ENCODE measurements around the gene BNIP5. TPM values are rescaled to one million over a fixed set of nuclear protein-coding genes. Genes with fewer than 3 reads are reported as not detected.

BNIP5 gene
- polyA plus RNA-seq, 5 donors = not detected

DNA sequence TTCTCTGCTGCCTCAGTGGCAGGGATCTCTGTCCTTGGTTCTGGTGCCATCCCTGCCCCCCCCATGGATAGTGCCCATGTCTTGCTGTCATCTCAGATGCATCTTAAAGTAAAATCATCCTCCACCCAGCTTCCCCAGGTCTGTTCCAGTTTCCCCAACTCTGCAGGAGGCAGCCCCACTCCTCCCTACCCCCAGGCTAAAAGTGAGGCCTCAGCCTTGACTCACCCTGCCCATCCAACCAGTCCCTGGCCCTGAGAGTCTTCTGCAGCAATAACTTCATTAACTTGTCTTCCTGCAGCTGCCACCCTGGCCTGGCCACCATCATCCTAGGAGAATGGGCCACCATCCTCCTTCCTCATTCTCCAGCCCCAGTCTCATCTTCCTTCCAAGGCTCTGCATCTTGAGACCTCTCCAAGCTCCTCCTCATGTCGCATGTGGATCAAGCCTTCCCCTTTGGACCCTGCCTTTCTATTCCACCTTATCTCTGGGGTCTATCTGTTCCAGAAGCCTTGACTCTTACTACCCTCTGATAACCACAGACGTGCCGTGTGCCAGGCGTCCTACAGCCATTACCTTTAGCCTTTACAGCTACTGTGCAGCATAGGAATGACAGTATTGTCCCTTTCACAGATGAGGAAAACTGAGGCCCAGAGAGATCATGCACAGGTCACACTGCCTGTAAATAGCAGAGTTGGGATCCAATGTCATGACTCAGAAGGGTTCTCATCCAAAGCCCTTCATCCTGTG is 68.8 kb downstream of the BNIP5 start:
- DNase-seq = no peak

DNA sequence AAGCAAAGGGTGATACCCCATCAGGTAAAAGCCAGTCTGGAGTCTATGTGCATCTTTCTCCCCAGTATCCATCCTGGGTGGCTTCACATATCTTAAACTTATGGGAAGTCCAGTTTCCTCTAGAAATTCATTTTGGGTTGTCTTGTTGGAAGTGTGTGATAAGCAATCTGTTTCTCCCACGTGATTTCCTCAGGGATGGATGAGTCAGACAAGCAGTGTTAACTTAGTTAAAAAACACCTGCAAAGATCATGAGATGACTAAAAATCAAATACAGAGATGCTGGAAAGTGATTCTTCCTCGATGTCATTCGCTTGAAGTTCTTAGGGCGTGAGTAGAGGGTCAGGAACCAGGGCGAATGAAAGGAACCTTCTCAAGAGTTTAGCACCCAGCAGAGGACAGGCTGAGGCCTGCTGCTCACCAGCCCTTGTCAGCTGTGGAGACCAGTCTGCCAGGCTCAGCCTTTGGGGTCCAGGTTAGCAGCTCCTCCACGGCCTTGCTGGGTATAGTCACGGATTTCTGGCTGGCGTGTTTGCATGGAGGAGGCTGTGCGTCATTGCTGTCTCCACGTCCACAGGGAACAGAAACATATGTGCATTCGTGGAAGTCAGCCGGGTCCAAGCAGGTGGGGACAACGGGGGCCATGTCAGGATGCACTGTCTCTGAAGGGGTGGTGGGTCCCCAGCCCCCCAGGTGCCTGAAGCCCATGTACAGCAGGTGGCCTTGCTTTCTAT is 69.6 kb downstream of the BNIP5 start:
- DNase-seq = no peak

Other genes with a start within 250 kb of the BNIP5 start
- 10 to 100 TPM; 14.1 to 20.5 (median 15.1) TPM for gene MAPK13, start 206.4 kb downstream of the BNIP5 start, polyA plus RNA-seq (ENCODE audit: insufficient read depth in 1 of 5, insufficient read length in 5 of 5, low replicate concordance in 1 of 5)
- 10 to 100 TPM; 38.8 to 47.9 (median 43.3) TPM for gene BRPF3, start 140.1 kb downstream of the BNIP5 start, polyA plus RNA-seq (ENCODE audit: insufficient read depth in 1 of 5, insufficient read length in 5 of 5, low replicate concordance in 1 of 5)
- gene PNPLA1, start 66.8 kb downstream of the BNIP5 start, polyA plus RNA-seq (ENCODE audit: insufficient read depth in 1 of 5, insufficient read length in 5 of 5, low replicate concordance in 1 of 5) = under 1 TPM in 4 of 5 donors, not detected in 1; 0.13 to 0.21 (median 0.18) TPM
- under 1 TPM in 3 of 5 donors, not detected in 2; 0.14 to 0.30 (median 0.14) TPM for gene ETV7, start 50.8 kb upstream of the BNIP5 start, polyA plus RNA-seq (ENCODE audit: insufficient read depth in 1 of 5, insufficient read length in 5 of 5, low replicate concordance in 1 of 5)
- under 1 TPM in 1 of 5 donors, not detected in 4; 0.12 TPM for gene PXT1, start 106.0 kb upstream of the BNIP5 start, polyA plus RNA-seq (ENCODE audit: insufficient read depth in 1 of 5, insufficient read length in 5 of 5, low replicate concordance in 1 of 5)
- gene KCTD20, start 106.1 kb upstream of the BNIP5 start, polyA plus RNA-seq (ENCODE audit: insufficient read depth in 1 of 5, insufficient read length in 5 of 5, low replicate concordance in 1 of 5) = 10 to 100 TPM; 42.5 to 57.1 (median 49.8) TPM
- 10 to 100 TPM; 35.1 to 45.0 (median 44.4) TPM for gene STK38, start 210.6 kb upstream of the BNIP5 start, polyA plus RNA-seq (ENCODE audit: insufficient read depth in 1 of 5, insufficient read length in 5 of 5, low replicate concordance in 1 of 5)

Measured in right lung (tissue), 5 donors.